BLaER1 treated with 17β-estradiol and CSF1 and Interleukin-3, amounts not matched to agents 10 nM and 100 nM (cell line): ENCODE measurements around the gene TBX5.

ENCODE experiments used
- H3K27ac ChIP-seq, 11 experiments: shearing (Covaris generic); formaldehyde crosslinking; 2 replicates each; pipeline ENCODE4 v1.8.1; 2022
- H3K27me3 ChIP-seq, 11 experiments: shearing (Covaris generic); formaldehyde crosslinking; 2 replicates each; pipeline ENCODE4 v1.8.1; 2022
- H3K36me3 ChIP-seq, 11 experiments: shearing (Covaris generic); formaldehyde crosslinking; 2 replicates each; pipeline ENCODE4 v1.8.1; 2022
- H3K4me1 ChIP-seq, 10 experiments: shearing (Covaris generic); formaldehyde crosslinking; 2 replicates each; pipeline ENCODE4 v1.8.1; 2022
- H3K4me2 ChIP-seq, 11 experiments: shearing (Covaris generic); formaldehyde crosslinking; 2 replicates each; pipeline ENCODE4 v1.8.1; 2022
- H3K4me3 ChIP-seq, 10 experiments: shearing (Covaris generic); formaldehyde crosslinking; 2 replicates each; pipeline ENCODE4 v1.8.1; 2022
- H3K9ac ChIP-seq, 11 experiments: shearing (Covaris generic); formaldehyde crosslinking; 2 replicates each; pipeline ENCODE4 v1.8.1; 2022
- H3K9me3 ChIP-seq, 11 experiments: shearing (Covaris generic); formaldehyde crosslinking; replicated peaks in 1 of 11; 2 replicates each; pipeline ENCODE4 v1.8.1; 2022
- H4K20me1 ChIP-seq, 11 experiments: shearing (Covaris generic); formaldehyde crosslinking; 2 replicates each; pipeline ENCODE4 v1.8.1; 2022
- Cebpa-rat ChIP-seq, 11 experiments: shearing (Covaris generic); IDR thresholded peaks; 2 replicates each; pipeline ENCODE4 v1.8.1; 2022

Gene TBX5

DNA sequence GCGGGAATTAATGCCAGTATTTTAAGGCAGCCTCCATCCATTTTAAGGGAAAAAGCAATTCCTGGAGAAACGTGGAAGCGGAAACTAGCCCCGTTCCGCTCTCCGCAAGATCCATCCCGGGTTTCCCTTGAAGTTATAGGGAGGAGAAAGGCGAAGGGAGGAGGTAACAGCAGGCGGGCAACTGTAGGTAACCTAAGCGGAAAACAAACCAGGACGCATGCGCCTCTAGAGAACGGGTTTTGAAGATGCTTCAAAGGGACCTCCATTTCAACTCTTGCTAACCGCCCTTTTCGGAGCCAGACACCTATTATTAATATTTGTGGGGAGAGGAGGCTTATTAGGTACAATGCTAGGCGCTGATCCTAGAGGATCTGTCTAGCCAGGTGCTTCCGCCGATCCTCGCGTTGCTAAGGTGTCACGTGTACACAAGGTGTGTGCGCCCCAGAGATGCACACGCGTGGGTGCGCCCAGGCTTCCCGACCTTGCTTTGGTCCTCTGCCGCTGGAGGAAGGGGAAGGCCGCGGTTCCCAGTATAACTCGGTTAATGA lies 6.2 kb downstream of the TBX5 start:
- H3K4me2 ChIP-seq, result no peak overlapping the region

DNA sequence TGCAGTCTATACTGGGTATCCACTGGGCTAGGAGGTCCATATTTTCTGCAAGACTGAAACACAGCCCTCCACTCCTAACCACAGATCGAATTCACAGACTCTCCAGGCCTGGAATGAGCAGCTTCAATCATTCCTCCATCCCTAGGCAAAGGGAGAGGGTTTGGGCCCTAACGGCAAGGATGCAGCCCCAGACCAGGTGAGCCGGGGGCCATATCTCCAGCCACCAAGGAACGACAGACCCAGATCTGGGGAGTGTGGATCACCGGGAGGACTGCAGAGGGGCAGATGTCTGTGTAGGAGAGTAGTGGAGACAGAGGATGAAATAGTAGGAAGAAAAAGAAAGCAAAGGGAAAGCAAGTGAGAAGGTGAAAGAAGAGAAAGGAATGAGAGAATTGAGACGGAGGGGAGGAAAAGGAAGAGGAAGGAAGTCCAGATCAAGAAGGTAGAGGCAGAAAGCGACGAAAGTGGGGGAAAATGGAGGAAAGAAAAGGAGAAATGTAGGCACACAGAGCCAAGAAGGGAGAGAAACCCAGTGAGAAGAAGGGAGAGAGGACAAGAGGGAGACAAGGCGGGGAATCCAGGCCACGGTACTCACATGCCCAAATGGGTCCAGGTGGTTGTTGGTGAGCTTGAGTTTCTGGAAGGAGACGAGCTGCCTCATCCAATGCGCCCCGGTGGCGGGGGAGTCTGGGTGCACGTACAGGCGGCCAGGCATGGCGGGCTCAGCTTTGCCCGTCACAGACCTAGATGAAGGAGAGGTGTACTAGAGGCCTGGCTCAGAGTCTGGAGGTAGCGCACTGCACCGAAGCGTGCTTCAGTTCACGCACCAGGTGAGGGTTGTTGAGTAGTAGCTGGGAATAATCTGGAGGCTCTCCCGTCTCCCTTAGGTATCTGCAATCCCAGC lies 7.7 kb downstream of the TBX5 start:
- no peak overlapping the region for H3K4me2 ChIP-seq
- no peaks in the 10 kb centered on the region for H3K36me3 ChIP-seq
- peaks cover 0 to 45% (median 0%) of the 10 kb centered on the region in 11 experiments; a peak in 9 of 22 replicates for H4K20me1 ChIP-seq
- no peak overlapping the region for H3K9ac ChIP-seq
- TF ChIP-seq Cebpa-rat (IDR thresholded peaks at IDR 0.05), result no peak
- H3K4me1 ChIP-seq, result no peaks in the 10 kb centered on the region
- peaks cover 30 to 72% (median 52%) of the 10 kb centered on the region in 11 experiments for H3K9me3 ChIP-seq
- H3K27me3 ChIP-seq, result peaks cover 100% of the 10 kb centered on the region in 11 experiments
- H3K4me3 ChIP-seq, result no peak overlapping the region
- no peak overlapping the region for H3K27ac ChIP-seq

More for the DNA sequence above, 6.2 kb downstream of the TBX5 start:
- no peak overlapping the region for H3K4me3 ChIP-seq
- H3K9me3 ChIP-seq, result peaks cover 40 to 87% (median 65%) of the 10 kb centered on the region in 11 experiments
- H3K27me3 ChIP-seq, result peaks cover 100% of the 10 kb centered on the region in 11 experiments
- TF ChIP-seq Cebpa-rat (IDR thresholded peaks at IDR 0.05), result no peak
- no peak overlapping the region for H3K9ac ChIP-seq
- no peak overlapping the region for H3K27ac ChIP-seq
- H3K4me1 ChIP-seq, result no peaks in the 10 kb centered on the region
- peaks cover 0 to 60% (median 12%) of the 10 kb centered on the region in 11 experiments; a peak in 10 of 22 replicates for H4K20me1 ChIP-seq
- H3K36me3 ChIP-seq, result no peaks in the 10 kb centered on the region

DNA sequence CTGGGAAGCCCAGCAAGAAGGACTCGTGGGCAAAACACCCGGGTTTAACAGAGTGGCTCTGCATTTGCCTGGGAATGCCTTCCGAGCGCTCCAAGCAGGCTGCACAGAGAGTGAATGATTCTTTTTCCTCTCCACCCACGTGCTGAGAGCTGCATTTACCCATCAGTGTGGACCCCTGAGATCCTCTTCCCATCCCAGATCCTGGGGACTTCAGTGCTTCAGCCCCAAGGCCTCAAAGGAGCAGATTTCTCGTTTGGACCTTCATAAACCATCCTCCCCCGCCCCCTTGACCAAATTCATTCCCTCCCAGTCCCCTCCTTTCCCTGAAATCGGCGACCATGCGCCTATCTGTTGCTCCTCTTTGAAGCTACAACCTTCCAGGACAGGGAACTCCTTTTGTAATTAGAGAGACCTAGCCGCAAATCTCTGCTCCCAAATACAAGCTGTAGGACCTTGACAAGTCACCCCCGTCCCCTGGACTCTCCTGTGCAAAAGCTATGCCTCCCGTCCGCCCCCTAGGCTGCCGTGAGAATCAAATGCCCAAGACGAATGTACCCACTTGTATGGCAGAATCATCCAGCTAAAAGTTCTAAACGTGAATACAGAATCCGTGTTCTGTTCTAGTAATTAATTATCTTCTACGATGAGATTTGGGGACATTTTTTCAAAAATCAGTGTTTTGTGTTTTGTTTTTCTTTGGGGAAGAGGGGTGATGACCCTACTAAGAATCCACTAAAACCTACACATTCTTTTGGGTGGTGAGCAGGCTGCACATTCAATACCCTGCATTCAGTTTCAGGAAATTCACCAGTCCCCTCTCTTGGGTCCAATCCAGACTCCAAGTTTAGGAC lies 8.8 kb downstream of the TBX5 start:
- Histone ChIP-seq H3K27ac (no peak overlapping the region), H4K20me1 (peaks cover 0 to 40% (median 0%) of the 10 kb centered on the region in 11 experiments; a peak in 8 of 22 replicates), H3K36me3 (no peaks in the 10 kb centered on the region), H3K9me3 (peaks cover 25 to 65% (median 46%) of the 10 kb centered on the region in 11 experiments), H3K27me3 (peaks cover 99 to 100% (median 100%) of the 10 kb centered on the region in 11 experiments), H3K4me3 (no peak overlapping the region), H3K4me2 (no peak overlapping the region), H3K9ac (no peak overlapping the region), H3K4me1 (no peaks in the 10 kb centered on the region)
- TF ChIP-seq Cebpa-rat (IDR thresholded peaks at IDR 0.05), result no peak

DNA sequence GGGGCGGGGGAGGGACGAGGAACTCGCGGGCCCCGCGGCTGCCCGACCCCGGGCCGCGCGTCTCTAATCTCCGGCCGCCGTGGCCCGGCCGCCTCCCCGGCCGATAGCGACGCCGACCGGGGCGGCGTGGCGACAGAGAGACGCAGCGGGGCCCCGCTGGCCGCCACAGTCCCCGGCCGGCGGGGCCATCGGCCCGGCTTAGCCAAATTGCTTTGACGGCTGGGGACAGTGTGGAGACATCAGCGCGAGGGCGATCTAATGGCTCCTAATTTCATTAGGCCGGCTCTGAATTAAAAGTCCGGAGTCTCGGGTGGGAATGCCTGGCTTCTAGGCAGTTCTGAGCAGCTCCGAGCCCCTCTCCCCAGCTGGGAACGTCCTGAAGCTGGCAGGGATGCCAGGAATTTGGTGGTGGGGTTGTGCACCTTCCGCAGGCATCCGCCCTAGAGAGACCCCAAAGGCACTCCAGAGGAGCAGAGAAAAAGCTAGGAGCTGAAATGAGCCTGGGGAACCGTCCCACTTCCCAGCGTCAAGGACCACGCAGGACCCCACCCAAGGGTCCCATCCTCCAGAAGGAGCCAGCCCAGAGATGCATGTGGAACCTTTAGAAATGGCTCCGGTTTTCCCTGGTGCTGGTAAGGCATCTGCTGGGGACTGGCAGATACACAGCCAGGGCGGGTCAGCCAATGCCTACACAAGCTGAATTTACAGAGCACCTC lies 9.6 kb downstream of the TBX5 start:
- Histone ChIP-seq H4K20me1 (peaks cover 0 to 34% (median 0%) of the 10 kb centered on the region in 11 experiments; a peak in 6 of 22 replicates), H3K4me3 (no peak overlapping the region), H3K27ac (no peak overlapping the region), H3K9me3 (peaks cover 25 to 58% (median 44%) of the 10 kb centered on the region in 11 experiments), H3K27me3 (peaks cover 91 to 100% (median 100%) of the 10 kb centered on the region in 11 experiments), H3K36me3 (no peaks in the 10 kb centered on the region), H3K9ac (no peak overlapping the region), H3K4me1 (no peaks in the 10 kb centered on the region), H3K4me2 (no peak overlapping the region)
- TF ChIP-seq Cebpa-rat (IDR thresholded peaks at IDR 0.05), result no peak

DNA sequence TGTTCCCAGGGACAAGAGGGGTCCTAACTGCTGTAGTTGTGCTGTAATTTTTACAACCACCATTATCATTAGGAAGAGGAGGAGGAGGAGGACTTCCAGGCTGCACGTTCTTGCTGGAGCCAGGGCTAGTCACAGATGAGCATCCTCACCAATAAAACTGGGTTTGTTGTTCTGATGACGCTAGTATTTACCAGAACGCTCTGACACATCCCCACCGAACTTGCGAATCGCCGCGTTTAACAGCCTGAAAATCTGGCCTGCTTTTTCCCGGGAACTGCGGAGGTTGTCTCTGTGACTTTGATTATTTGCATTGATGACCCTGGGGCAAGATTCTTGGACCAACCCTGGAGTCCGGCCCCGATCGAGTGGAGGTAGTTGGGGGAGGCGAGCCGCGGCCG lies 10.2 kb downstream of the TBX5 start:
- Histone ChIP-seq H3K36me3 (no peaks in the 10 kb centered on the region), H3K4me1 (no peaks in the 10 kb centered on the region), H3K9ac (no peak overlapping the region), H3K4me3 (no peak overlapping the region), H3K27me3 (peaks cover 86 to 100% (median 100%) of the 10 kb centered on the region in 11 experiments), H3K9me3 (peaks cover 21 to 53% (median 40%) of the 10 kb centered on the region in 11 experiments), H3K27ac (no peak overlapping the region), H4K20me1 (peaks cover 0 to 34% (median 0%) of the 10 kb centered on the region in 11 experiments; a peak in 6 of 22 replicates), H3K4me2 (no peak overlapping the region)
- TF ChIP-seq Cebpa-rat (IDR thresholded peaks at IDR 0.05), result no peak

DNA sequence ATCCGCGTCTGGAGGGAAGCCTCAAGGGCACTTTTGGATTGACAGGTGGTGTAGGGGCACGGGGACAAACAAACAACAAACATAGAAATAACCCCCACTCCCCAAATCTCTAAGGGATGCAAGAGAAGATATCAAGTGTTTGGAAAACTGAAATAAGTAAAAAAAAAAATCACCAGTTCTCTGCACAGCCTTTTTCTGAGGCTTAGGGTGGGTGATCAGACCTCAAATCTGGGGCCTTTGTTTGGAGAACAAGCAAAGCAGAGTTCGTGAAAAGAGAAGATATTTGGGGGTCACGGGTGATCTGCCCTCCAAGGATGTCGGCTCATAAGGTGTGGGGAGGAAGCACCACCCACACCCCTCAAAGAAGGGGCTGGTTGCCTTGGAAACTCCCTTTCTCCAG lies 10.7 kb downstream of the TBX5 start:
- H3K4me2 ChIP-seq, result no peak overlapping the region
- peaks cover 81 to 100% (median 99%) of the 10 kb centered on the region in 11 experiments for H3K27me3 ChIP-seq

DNA sequence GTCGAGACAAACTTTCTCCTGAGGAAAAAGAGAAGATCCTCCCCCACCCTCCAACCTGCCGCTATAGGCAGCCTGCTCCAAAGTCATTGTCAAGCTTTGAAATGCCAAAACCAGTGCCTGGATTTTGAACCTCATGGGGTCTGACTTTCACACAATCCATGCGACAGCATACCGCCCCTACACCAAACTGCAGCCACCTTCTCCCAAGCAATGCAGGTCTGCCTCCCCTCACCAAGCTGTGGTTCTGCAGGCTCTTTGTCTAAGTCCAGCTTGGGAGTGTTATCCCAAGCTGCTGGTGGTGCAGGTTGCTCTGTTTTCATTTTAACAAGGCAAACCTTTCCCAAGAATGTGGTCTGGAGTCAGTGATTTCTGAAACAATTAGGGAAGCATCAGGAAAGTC lies 12.4 kb downstream of the TBX5 start:
- Histone ChIP-seq H4K20me1 (peaks cover 0 to 26% (median 0%) of the 10 kb centered on the region in 11 experiments; a peak in 6 of 22 replicates), H3K9me3 (peaks cover 5 to 31% (median 20%) of the 10 kb centered on the region in 11 experiments; a peak in 21 of 22 replicates), H3K4me1 (no peaks in the 10 kb centered on the region), H3K9ac (no peak overlapping the region), H3K4me3 (no peak overlapping the region), H3K4me2 (no peak overlapping the region), H3K27ac (no peak overlapping the region), H3K27me3 (peaks cover 64 to 86% (median 82%) of the 10 kb centered on the region in 11 experiments), H3K36me3 (no peaks in the 10 kb centered on the region)
- no peak for TF ChIP-seq Cebpa-rat (IDR thresholded peaks at IDR 0.05)

More for the DNA sequence above, 10.7 kb downstream of the TBX5 start:
- no peaks in the 10 kb centered on the region for H3K4me1 ChIP-seq
- TF ChIP-seq Cebpa-rat (IDR thresholded peaks at IDR 0.05), result no peak
- H4K20me1 ChIP-seq, result peaks cover 0 to 32% (median 0%) of the 10 kb centered on the region in 11 experiments; a peak in 6 of 22 replicates
- H3K27ac ChIP-seq, result no peak overlapping the region
- H3K9me3 ChIP-seq, result peaks cover 18 to 47% (median 36%) of the 10 kb centered on the region in 11 experiments
- no peak overlapping the region for H3K9ac ChIP-seq
- H3K4me3 ChIP-seq, result no peak overlapping the region
- no peaks in the 10 kb centered on the region for H3K36me3 ChIP-seq

DNA sequence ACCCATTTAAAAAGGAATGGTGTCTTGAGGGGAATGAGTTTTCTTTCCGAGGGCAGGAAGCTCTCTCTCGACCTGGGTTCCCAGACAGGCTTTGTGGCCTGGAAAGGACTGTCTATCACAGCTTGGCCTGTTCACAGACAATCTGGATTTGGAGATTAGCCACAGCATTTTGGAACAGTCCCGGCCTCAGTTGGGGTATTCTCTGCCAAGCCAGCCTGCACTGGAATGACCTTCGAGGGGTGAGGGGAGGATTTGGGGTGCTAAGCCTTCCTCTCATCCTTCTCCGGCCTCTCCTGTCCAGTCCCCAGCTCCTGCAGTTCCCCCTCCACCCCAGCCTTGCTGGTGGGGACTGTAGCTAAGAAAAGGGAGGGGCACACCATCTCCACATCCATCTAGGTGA lies 13.0 kb downstream of the TBX5 start:
- H3K36me3 ChIP-seq, result no peaks in the 10 kb centered on the region
- no peak overlapping the region for H3K4me3 ChIP-seq
- TF ChIP-seq Cebpa-rat (IDR thresholded peaks at IDR 0.05), result no peak
- no peak overlapping the region for H3K9ac ChIP-seq
- peaks cover 5 to 25% (median 14%) of the 10 kb centered on the region in 11 experiments; a peak in 18 of 22 replicates for H3K9me3 ChIP-seq
- H4K20me1 ChIP-seq, result peaks cover 0 to 26% (median 0%) of the 10 kb centered on the region in 11 experiments; a peak in 6 of 22 replicates
- H3K27ac ChIP-seq, result no peak overlapping the region
- peaks cover 57 to 79% (median 75%) of the 10 kb centered on the region in 11 experiments for H3K27me3 ChIP-seq
- no peaks in the 10 kb centered on the region for H3K4me1 ChIP-seq
- no peak overlapping the region for H3K4me2 ChIP-seq
